Stomach smooth muscle (tissue), 2 donors: Measurements from ENCODE around the gene SON.

Experiments used
- H3K27ac ChIP-seq: one replicate; pipeline ENCODE4 v1.7.0; 2013; ENCODE audit warnings: mild to moderate bottlenecking, low read length, inconsistent platforms
- H3K27me3 ChIP-seq, 2 donors: one replicate each; pipeline ENCODE4 v1.7.0; 2013; ENCODE audit warnings: low read length in 2 of 2; ENCODE audit not compliant: insufficient read depth in 2 of 2, control insufficient read depth in 1 of 2
- H3K36me3 ChIP-seq, 2 donors: one replicate each; pipeline ENCODE4 v1.7.0; 2013; ENCODE audit warnings: low read length in 2 of 2; ENCODE audit not compliant: control insufficient read depth in 2 of 2, insufficient read depth in 2 of 2
- H3K4me1 ChIP-seq: one replicate; pipeline ENCODE4 v1.7.0; 2013; ENCODE audit warnings: low read length; ENCODE audit not compliant: control insufficient read depth, insufficient read depth
- H3K4me3 ChIP-seq, 2 donors: one replicate each; pipeline ENCODE4 v1.7.0; 2013; ENCODE audit warnings: low read length in 2 of 2
- H3K9ac ChIP-seq, 2 donors: one replicate each; pipeline ENCODE4 v1.7.0; 2013; ENCODE audit warnings: low read length in 2 of 2, mild to moderate bottlenecking in 1 of 2
- H3K9me3 ChIP-seq, 2 donors: one replicate each; pipeline ENCODE4 v1.7.0; 2013; ENCODE audit warnings: low read length in 2 of 2; ENCODE audit not compliant: control insufficient read depth in 2 of 2
- donor health status: healthy.
- donor health status: Pancreatic carcinoma.

The SON gene

DNA sequence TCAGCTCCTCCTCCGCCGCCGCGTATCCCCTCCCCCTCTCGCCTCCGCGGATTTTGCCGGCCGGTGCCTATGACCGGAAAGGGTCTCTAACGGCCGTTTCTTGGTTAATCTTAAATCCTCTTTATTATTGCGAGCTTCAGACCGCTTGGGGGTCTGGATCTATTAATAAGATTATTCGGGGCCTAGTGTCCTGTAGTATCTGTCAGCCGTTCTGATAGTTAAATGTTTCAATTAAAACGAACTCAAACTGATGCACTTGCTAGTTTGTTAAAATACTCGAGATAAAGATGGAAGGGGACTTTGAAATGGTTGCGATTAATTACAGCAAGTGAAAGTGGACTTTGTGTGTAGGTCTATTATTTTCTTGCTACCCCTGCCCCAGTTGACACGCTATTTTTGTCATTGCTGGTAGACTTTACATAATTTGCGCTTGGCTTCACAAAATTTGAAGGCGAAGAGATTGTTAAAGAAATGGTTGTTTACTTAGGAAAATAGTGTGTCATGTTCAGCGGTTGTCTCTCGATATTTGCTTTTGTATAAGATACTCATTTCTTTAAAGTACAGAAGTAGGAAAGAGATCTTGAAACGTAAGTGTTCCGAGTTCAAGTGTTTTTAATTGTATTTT, 779 bp downstream of the SON start:
- peak overlapping the region; percentile 93 to 97 for H3K4me3 ChIP-seq
- H3K27me3 ChIP-seq = no peaks in the 10 kb centered on the region
- H3K4me1 ChIP-seq = peaks cover 8% of the 10 kb centered on the region

GRCh38 chr21:33544451-33545195, 1.8 kb downstream of the SON start:
- no peak overlapping the region for H3K27ac ChIP-seq
- peak overlapping the region in 1 of 2 donors; percentile 100 for H3K9ac ChIP-seq

More for the DNA sequence above, 779 bp downstream of the SON start:
- Histone ChIP-seq H3K9me3 (no peaks in the 10 kb centered on the region), H3K9ac (peak overlapping the region; percentile 100), H3K27ac (peak overlapping the region; percentile 100), H3K36me3 (peaks cover 7 to 9% of the 10 kb centered on the region in 2 donors)

DNA sequence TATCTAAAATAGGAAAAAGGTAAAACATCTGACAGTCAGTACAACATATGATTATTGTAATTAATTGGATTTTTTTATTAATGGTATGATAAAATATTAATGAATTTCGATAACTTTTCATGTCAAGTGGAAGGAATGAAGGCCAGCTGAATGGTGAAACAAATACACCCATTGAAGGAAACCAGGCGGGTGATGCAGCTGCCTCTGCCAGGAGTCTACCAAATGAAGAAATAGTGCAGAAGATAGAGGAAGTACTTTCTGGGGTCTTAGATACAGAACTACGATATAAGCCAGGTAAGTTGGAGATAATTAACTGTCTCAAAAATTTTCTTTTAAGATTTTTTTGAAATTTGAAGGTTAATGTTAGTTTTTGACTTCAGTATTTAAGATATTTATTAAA, 3.2 kb downstream of the SON start:
- H3K4me1 ChIP-seq = peaks cover 8% of the 10 kb centered on the region
- no peaks in the 10 kb centered on the region for H3K27me3 ChIP-seq
- no peak overlapping the region for H3K4me3 ChIP-seq
- peaks cover 20 to 27% of the 10 kb centered on the region in 2 donors for H3K36me3 ChIP-seq
- no peaks in the 10 kb centered on the region for H3K9me3 ChIP-seq
- H3K9ac ChIP-seq = no peak overlapping the region
- H3K27ac ChIP-seq = no peak overlapping the region

More at GRCh38 chr21:33544451-33545195, 1.8 kb downstream of the SON start:
- H3K27me3 ChIP-seq = no peaks in the 10 kb centered on the region
- H3K4me3 ChIP-seq = peak overlapping the region; percentile 93 to 97
- peaks cover 6 to 12% of the 10 kb centered on the region in 2 donors for H3K36me3 ChIP-seq
- H3K9me3 ChIP-seq = no peaks in the 10 kb centered on the region
- H3K4me1 ChIP-seq = peaks cover 8% of the 10 kb centered on the region

GRCh38 chr21:33549848-33550771, 7.3 kb downstream of the SON start:
- no peaks in the 10 kb centered on the region for H3K4me1 ChIP-seq
- H3K36me3 ChIP-seq = peaks cover 58 to 64% of the 10 kb centered on the region in 2 donors
- H3K9ac ChIP-seq = no peak overlapping the region

DNA sequence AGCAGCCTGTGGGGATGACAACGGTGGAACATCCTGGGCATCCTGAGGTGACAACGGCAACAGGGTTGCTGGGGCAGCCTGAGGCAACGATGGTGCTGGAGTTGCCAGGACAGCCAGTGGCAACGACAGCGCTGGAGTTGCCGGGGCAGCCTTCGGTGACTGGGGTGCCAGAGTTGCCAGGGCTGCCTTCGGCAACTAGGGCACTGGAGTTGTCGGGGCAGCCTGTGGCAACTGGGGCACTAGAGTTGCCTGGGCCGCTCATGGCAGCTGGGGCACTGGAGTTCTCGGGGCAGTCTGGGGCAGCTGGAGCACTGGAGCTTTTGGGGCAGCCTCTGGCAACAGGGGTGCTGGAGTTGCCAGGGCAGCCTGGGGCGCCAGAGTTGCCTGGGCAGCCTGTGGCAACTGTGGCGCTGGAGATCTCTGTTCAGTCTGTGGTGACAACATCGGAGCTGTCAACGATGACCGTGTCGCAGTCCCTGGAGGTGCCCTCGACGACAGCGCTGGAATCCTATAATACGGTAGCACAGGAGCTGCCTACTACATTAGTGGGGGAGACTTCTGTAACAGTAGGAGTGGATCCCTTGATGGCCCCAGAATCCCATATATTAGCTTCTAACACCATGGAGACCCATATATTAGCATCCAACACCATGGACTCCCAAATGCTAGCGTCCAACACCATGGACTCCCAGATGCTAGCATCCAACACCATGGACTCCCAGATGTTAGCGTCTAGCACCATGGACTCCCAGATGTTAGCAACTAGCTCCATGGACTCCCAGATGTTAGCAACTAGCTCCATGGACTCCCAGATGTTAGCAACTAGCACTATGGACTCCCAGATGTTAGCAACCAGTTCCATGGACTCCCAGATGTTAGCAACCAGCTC, 8.2 kb downstream of the SON start:
- no peak overlapping the region for H3K27ac ChIP-seq
- H3K36me3 ChIP-seq = peaks cover 58 to 64% of the 10 kb centered on the region in 2 donors
- no peak overlapping the region for H3K4me3 ChIP-seq
- H3K4me1 ChIP-seq = no peaks in the 10 kb centered on the region
- H3K27me3 ChIP-seq = no peaks in the 10 kb centered on the region
- no peaks in the 10 kb centered on the region for H3K9me3 ChIP-seq
- H3K9ac ChIP-seq = no peak overlapping the region

More at GRCh38 chr21:33549848-33550771, 7.3 kb downstream of the SON start:
- Histone ChIP-seq H3K27ac (no peak overlapping the region), H3K4me3 (no peak overlapping the region), H3K27me3 (no peaks in the 10 kb centered on the region), H3K9me3 (no peaks in the 10 kb centered on the region)

GRCh38 chr21:33551664-33552063, 8.8 kb downstream of the SON start:
- no peaks in the 10 kb centered on the region for H3K9me3 ChIP-seq
- no peak overlapping the region for H3K9ac ChIP-seq
- no peak overlapping the region for H3K27ac ChIP-seq
- no peaks in the 10 kb centered on the region for H3K27me3 ChIP-seq
- no peaks in the 10 kb centered on the region for H3K4me1 ChIP-seq
- no peak overlapping the region for H3K4me3 ChIP-seq
- H3K36me3 ChIP-seq = peaks cover 58 to 66% of the 10 kb centered on the region in 2 donors

GRCh38 chr21:33552093-33552998, 9.5 kb downstream of the SON start:
- no peak overlapping the region for H3K4me3 ChIP-seq
- H3K4me1 ChIP-seq = no peaks in the 10 kb centered on the region
- H3K27me3 ChIP-seq = no peaks in the 10 kb centered on the region
- peaks cover 60 to 66% of the 10 kb centered on the region in 2 donors for H3K36me3 ChIP-seq
- no peaks in the 10 kb centered on the region for H3K9me3 ChIP-seq
- H3K27ac ChIP-seq = no peak overlapping the region
- no peak overlapping the region for H3K9ac ChIP-seq

DNA sequence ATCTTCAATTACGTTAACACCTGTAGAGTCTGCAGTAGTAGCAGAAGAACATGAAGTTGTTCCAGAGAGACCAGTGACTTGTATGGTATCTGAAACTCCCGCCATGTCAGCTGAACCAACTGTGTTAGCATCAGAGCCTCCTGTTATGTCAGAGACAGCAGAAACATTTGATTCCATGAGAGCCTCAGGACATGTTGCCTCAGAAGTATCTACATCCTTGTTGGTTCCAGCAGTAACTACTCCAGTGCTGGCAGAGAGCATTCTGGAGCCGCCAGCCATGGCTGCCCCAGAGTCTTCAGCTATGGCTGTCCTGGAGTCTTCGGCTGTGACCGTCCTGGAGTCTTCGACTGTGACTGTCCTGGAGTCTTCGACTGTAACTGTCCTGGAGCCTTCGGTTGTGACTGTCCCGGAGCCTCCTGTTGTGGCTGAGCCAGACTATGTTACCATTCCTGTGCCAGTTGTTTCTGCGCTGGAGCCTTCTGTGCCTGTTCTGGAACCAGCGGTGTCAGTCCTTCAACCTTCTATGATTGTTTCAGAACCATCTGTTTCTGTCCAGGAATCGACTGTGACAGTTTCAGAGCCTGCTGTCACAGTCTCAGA, 10.3 kb downstream of the SON start:
- no peak overlapping the region for H3K4me3 ChIP-seq
- no peaks in the 10 kb centered on the region for H3K27me3 ChIP-seq
- H3K27ac ChIP-seq = no peak overlapping the region
- no peak overlapping the region for H3K9ac ChIP-seq
- H3K36me3 ChIP-seq = peaks cover 68 to 74% of the 10 kb centered on the region in 2 donors
- H3K4me1 ChIP-seq = no peaks in the 10 kb centered on the region
- no peaks in the 10 kb centered on the region for H3K9me3 ChIP-seq
